ENCODE data around the gene TLCD1. TPM values are rescaled to one million over a fixed set of nuclear protein-coding genes. Genes with fewer than 3 reads are reported as not detected.

Gene TLCD1
- total RNA-seq, 1 experiment from 2014 or later: 50.7 TPM

DNA sequence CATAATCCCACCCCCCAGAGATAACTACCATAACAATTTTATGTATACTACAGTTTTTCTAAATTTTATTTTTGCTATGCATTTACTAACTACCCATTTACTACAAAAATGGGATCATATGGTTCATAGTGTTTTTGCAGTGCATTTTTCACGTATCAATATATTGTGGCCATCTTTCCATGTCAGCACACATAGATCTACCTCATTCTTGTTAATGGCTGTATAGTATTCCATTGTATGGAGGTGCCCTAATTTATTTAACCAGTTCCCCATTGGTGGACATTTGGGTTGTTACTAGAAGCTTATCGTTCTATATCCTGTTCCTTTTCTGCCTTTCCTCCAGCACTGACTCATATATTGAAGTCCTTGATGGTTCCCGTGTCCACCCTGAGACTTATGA lies 37.0 kb downstream of the TLCD1 start:
- TF ChIP-seq CTCF (conservative IDR thresholded peaks at IDR 0.05): no peak
- no peak overlapping the region for H2BK20ac ChIP-seq (ENCODE audit: low read depth, low read length, poor library complexity, severe bottlenecking)
- no peak overlapping the region for H2AFZ ChIP-seq (ENCODE audit: low read length)
- no peak overlapping the region for H4K8ac ChIP-seq (replicated peaks; ENCODE audit: insufficient read length, low read depth, low read length)
- no peak overlapping the region for H2BK15ac ChIP-seq (ENCODE audit: low read depth, low read length)
- no peak overlapping the region for H3K4me3 Mint-ChIP-seq
- no peaks in the 10 kb centered on the region for H3K27me3 Mint-ChIP-seq (ENCODE audit: low read depth)
- H3K9me3 ChIP-seq (ENCODE audit: control insufficient read depth, low read depth, low read length): no peaks in the 10 kb centered on the region
- peaks cover 1% of the 10 kb centered on the region; the same call in 1 of the 2 replicates for H3K27me3 ChIP-seq (ENCODE audit: insufficient read depth, low read length)
- no peaks in the 10 kb centered on the region for H3K9me3 Mint-ChIP-seq
- H3K14ac ChIP-seq (ENCODE audit: insufficient read depth, low read length): no peak overlapping the region
- no peaks in the 10 kb centered on the region for H3K23me2 ChIP-seq (ENCODE audit: insufficient read length, low read depth, low read length, poor library complexity, severe bottlenecking)
- no peak overlapping the region for H4K5ac ChIP-seq (ENCODE audit: insufficient read length, low read depth, low read length)
- no peaks in the 10 kb centered on the region for H3K4me1 ChIP-seq (ENCODE audit: insufficient read depth, low read length)
- H2BK5ac ChIP-seq (ENCODE audit: insufficient read length, low read length): no peak overlapping the region
- H3K79me1 ChIP-seq (ENCODE audit: insufficient read depth, low read depth, low read length, poor library complexity, severe bottlenecking): no peaks in the 10 kb centered on the region
- no peak overlapping the region for H3K56ac ChIP-seq (ENCODE audit: insufficient read length, low read depth, low read length)
- no peak overlapping the region for H3K18ac ChIP-seq (ENCODE audit: insufficient read length, low read depth, low read length)
- H3K79me2 ChIP-seq (ENCODE audit: insufficient read depth, low read length): no peaks in the 10 kb centered on the region
- peaks cover 57 to 99% (median 79%) of the 10 kb centered on the region in 3 experiments; a peak in 6 of 7 replicates for H3K36me3 Mint-ChIP-seq (ENCODE audit: insufficient read depth in 1 of 3, low read depth in 3 of 3)
- no CpG with 5 or more reads among the region's 3 CpGs for WGBS (ENCODE audit: extremely low coverage, insufficient read length, low lambda C conversion rate)
- H3K9ac ChIP-seq (ENCODE audit: extremely low read depth, insufficient read length, low read length): no peak overlapping the region
- no peak overlapping the region; a peak in 1 of 7 replicates for H3K27ac Mint-ChIP-seq
- H3K23ac ChIP-seq (ENCODE audit: insufficient read length, low read depth, low read length): no peak overlapping the region
- H3K4me2 ChIP-seq (ENCODE audit: insufficient read depth, insufficient read length, low read length): no peak overlapping the region
- no peak for DNase-seq
- no peak overlapping the region for H2AK5ac ChIP-seq (ENCODE audit: insufficient read length, low read length)
- H2BK120ac ChIP-seq (ENCODE audit: low read depth, low read length, poor library complexity, severe bottlenecking): no peak overlapping the region
- H3K4ac ChIP-seq (ENCODE audit: low read depth, low read length): no peak overlapping the region
- no peak overlapping the region for H4K91ac ChIP-seq (ENCODE audit: insufficient read length, low read depth, low read length)
- H4K20me1 ChIP-seq (ENCODE audit: control insufficient read depth, insufficient read depth, insufficient read length): no peaks in the 10 kb centered on the region
- no peak overlapping the region for H3K27ac ChIP-seq (ENCODE audit: insufficient read length, low read depth, low read length)
- H3K4me1 Mint-ChIP-seq: no peaks in the 10 kb centered on the region
- no peak overlapping the region for H3T11ph ChIP-seq (ENCODE audit: low read length)
- no peak overlapping the region for H2BK12ac ChIP-seq (ENCODE audit: insufficient read length, low read depth, low read length)

All from H9 (cell line).